AG09309 (cell line): ENCODE data around the gene TP53I13.

Source experiments
- DNase-seq: peaks from one replicate; pipeline ENCODE4 v3.0.0-alpha.2; 2010; ENCODE audit warnings: low read depth
- H3K4me3 ChIP-seq: 2 replicates; pipeline ENCODE4 v1.5.1; 2011; ENCODE audit warnings: mild to moderate bottlenecking, low read depth, low read length, moderate library complexity; ENCODE audit not compliant: control insufficient read depth
- CTCF ChIP-seq: IDR thresholded peaks from 2 replicates; pipeline ENCODE4 v1.5.1; 2011; ENCODE audit warnings: mild to moderate bottlenecking, low read depth, low read length, inconsistent platforms; ENCODE audit not compliant: insufficient read depth, control insufficient read depth; ENCODE audit errors: missing control alignments

TP53I13 gene

DNA sequence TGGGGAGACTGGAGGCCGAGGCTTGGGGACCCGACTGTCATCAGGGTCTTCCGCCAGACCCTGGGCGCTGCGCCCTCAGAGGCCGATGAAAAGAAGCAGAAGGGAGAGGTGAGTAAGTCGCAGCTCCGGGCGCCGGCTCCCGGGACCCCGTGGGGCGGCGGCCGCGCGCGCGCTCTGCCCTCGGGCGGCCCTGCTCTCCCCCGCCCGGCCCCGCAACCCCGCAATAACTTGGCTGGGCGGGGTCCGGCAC, 1.3 kb upstream of the TP53I13 start:
- no peak for DNase-seq
- H3K4me3 ChIP-seq: peak overlapping the region; percentile 77

GRCh38 chr17:29567554-29568330, 759 bp upstream of the TP53I13 start:
- no peak for DNase-seq
- TF ChIP-seq CTCF: peak; percentile 27
- peak overlapping the region; percentile 77 for H3K4me3 ChIP-seq

More for the DNA sequence above, 1.3 kb upstream of the TP53I13 start:
- TF ChIP-seq CTCF: no peak

- H3K4me3 ChIP-seq: peak overlapping the region; percentile 77
- no peak for TF ChIP-seq CTCF
- no peak for DNase-seq
These were observed 897 bp downstream of the TP53I13 start for GRCh38 chr17:29569245-29569950.

DNA sequence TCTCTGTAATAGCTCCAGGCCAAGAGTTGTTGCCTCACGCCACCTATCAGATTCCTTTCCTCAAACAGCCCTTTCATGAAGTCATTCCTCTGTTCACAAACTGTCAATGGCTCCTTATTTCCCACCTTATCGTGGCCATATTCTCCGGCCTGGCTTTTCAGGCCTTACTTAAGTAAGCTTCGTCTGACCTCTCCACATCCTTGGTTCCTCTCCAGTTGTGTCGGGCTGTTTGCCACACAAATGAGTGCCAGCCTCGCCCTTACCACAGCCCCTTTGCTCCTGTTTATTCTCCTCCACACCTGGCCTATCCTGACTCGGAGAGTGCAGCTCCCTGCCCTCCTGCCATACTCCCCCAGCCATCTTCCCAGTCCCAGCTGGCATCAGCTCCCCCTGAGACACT, 2.0 kb downstream of the TP53I13 start:
- H3K4me3 ChIP-seq: no peak overlapping the region
- no peak for DNase-seq
- TF ChIP-seq CTCF: no peak

- TF ChIP-seq CTCF: no peak
- no peak for DNase-seq
- no peak overlapping the region for H3K4me3 ChIP-seq
These were observed 3.0 kb downstream of the TP53I13 start for GRCh38 chr17:29571486-29571882.

DNA sequence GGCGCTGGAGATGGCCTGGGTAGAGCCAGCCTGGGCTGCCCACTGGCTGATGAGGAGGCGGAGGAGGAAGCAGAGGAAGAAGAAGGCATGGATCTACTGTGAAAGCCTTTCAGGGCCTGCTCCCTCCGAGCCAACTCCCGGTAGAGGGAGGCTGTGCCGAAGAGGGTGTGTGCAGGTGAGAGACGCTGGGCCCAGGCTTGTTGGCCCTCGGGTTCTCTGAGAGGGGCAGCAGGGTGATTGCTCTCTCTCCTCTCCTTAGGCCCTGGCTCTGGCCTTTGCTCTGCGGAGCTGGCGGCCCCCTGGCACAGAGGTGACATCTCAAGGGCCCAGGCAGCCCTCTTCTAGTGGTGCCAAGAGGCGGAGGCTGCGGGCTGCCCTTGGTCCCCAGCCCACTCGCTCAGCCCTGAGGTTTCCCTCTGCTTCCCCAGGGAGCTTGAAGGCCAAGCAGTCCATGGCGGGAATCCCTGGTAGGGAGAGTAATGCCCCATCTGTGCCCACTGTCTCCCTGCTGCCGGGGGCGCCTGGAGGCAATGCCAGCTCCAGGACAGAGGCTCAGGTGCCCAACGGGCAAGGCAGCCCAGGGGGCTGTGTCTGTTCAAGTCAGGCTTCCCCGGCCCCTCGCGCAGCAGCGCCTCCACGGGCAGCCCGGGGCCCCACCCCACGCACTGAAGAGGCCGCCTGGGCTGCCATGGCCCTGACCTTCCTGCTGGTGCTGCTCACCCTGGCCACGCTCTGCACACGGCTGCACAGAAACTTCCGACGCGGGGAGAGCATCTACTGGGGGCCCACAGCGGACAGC, 3.6 kb downstream of the TP53I13 start:
- TF ChIP-seq CTCF: no peak
- no peak for DNase-seq
- no peak overlapping the region; the same call in 1 of the 2 replicates for H3K4me3 ChIP-seq
